ENCODE results near the gene RRP8.

RRP8 gene

DNA sequence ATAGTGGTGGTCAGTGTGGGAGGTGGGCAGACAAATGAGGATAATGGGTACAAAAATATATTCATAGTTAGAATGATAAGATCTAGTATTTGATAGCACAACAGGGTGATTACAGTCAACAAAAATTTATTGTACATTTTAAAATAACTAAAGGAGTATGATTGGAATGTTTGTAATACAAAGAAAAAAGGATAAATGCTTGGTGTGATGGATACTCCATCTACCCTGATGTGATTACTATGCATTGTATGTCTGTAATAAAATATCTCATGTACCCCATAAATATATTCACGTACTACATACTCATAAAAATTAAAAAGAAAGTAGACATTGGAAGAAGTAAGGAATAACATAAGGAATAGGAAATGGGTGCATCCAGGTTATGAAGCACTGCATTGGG is 15.4 kb downstream of the RRP8 start:
- ATAC-seq, result peak; percentile 66
- TF ChIP-seq, protein P1, sequence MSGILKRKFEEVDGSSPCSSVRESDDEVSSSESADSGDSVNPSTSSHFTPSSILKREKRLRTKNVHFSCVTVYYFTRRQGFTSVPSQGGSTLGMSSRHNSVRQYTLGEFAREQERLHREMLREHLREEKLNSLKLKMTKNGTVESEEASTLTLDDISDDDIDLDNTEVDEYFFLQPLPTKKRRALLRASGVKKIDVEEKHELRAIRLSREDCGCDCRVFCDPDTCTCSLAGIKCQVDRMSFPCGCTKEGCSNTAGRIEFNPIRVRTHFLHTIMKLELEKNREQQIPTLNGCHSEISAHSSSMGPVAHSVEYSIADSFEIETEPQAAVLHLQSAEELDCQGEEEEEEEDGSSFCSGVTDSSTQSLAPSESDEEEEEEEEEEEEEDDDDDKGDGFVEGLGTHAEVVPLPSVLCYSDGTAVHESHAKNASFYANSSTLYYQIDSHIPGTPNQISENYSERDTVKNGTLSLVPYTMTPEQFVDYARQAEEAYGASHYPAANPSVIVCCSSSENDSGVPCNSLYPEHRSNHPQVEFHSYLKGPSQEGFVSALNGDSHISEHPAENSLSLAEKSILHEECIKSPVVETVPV (CRISPR knock-in tag; IDR thresholded peaks at IDR 0.05), result no peak
- TF ChIP-seq ISL1 (CRISPR knock-in tag; IDR thresholded peaks at IDR 0.05) (peak; percentile 79), TCF4 (CRISPR knock-in tag; IDR thresholded peaks at IDR 0.05; ENCODE audit: borderline replicate concordance) (no peak), CSDC2 (CRISPR knock-in tag; IDR thresholded peaks at IDR 0.05) (no peak), ZNF565 (CRISPR knock-in tag; conservative IDR thresholded peaks at IDR 0.05; ENCODE audit: low read depth) (no peak)

DNA sequence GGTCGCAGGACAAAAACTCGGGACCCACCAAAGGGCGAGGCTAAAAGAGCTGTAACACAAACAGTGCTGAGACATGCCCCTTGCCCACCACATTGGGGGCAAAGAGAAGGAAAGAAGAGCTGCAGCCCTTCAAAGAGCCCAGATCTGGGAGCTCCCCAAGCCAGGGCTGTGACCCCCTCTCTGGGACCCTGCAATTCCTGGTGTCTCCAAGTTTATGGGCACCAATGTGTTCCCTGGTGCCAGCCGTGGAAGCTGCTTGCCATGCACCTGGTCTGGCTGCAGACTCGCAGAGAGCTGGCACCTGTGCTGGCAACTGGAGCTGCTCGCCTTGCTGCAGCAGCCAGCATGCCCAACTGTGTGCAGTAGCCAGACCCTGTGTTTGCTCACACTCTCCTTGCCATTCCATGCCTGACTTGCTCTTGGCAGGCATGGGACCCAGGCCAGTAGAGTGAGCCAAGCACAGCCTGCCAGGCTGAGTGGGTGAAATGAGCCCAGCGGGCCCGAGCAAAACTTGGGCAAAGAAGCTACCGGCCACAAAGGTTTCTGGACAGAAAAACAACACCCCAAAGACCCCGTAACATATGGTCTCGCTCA is 16.0 kb downstream of the RRP8 start:
- TF ChIP-seq, protein P1 (CRISPR knock-in tag; IDR thresholded peaks at IDR 0.05), result no peak
- TF ChIP-seq TSHZ2 (CRISPR knock-in tag; IDR thresholded peaks at IDR 0.05), result no peak
- TF ChIP-seq ZFP3 (CRISPR knock-in tag; IDR thresholded peaks at IDR 0.05), result no peak
- TF ChIP-seq ARNTL (CRISPR knock-in tag; IDR thresholded peaks at IDR 0.05; ENCODE audit: borderline replicate concordance, low read depth), result no peak
- TF ChIP-seq, protein P2, sequence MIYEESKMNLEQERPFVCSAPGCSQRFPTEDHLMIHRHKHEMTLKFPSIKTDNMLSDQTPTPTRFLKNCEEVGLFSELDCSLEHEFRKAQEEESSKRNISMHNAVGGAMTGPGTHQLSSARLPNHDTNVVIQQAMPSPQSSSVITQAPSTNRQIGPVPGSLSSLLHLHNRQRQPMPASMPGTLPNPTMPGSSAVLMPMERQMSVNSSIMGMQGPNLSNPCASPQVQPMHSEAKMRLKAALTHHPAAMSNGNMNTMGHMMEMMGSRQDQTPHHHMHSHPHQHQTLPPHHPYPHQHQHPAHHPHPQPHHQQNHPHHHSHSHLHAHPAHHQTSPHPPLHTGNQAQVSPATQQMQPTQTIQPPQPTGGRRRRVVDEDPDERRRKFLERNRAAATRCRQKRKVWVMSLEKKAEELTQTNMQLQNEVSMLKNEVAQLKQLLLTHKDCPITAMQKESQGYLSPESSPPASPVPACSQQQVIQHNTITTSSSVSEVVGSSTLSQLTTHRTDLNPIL (CRISPR knock-in tag; IDR thresholded peaks at IDR 0.05; ENCODE audit: low read depth), result no peak
- TF ChIP-seq ISL1 (CRISPR knock-in tag; IDR thresholded peaks at IDR 0.05), result no peak
- TF ChIP-seq ESRRG (CRISPR knock-in tag; IDR thresholded peaks at IDR 0.05), result no peak
- no peak for TF ChIP-seq PPARA (CRISPR knock-in tag; IDR thresholded peaks at IDR 0.05; ENCODE audit: borderline replicate concordance)
- no peak for TF ChIP-seq CSDC2 (CRISPR knock-in tag; IDR thresholded peaks at IDR 0.05)
- TF ChIP-seq ZFP30 (CRISPR knock-in tag; IDR thresholded peaks at IDR 0.05), result no peak
- TF ChIP-seq ZNF8 (CRISPR knock-in tag; IDR thresholded peaks at IDR 0.05), result no peak
- TF ChIP-seq TCF4 (CRISPR knock-in tag; IDR thresholded peaks at IDR 0.05; ENCODE audit: borderline replicate concordance), result no peak
- no peak for TF ChIP-seq GLIS3 (CRISPR knock-in tag; IDR thresholded peaks at IDR 0.05)
- ATAC-seq, result peak; percentile 80

DNA sequence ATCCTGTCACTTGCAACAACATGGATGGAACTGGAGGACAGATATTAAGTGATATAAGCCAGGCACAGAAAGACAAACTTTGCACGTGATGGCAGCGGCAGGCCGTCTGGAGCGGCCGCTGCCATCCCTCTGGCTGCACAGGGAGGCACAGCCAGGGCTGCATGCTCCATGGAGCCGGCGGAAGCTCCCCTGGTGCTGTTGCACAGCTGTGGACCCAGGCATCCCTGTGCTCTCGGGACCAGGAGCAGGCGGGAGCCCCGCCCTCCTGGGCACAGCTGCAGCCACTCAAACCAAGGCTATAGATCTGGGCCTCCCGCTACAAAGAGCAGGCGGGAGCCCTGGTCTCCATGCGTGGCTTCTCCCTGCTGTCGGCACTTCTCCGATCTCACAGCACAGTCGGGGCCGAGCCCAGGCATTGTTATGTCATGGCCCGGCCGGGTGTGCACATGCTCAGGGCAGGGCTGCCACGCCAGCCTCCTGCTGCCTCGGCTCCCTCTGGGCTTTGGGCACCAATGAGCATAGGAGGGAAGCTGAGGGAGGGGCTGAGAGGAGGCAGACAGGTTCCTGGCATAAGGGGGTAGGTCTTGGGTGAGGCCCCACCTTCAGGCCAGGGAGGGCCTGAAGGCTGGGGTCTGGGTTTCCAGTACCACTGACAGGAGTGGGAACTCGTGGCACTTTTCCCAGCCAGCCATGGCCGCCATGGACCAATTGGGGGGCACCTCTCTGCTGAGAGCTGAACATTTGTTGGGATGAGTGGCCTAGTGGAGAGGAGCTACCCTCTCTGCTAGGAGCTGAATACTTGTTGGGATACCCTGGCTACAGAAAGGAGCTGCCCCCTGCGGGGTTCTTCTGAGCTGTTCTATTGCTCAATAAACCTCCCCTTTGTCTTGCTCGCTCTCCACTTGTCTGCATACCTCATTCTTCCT is 16.7 kb downstream of the RRP8 start:
- peak; percentile 47; the same call in 2 of the 3 replicates for ATAC-seq
- TF ChIP-seq ZNF70 (CRISPR knock-in tag; IDR thresholded peaks at IDR 0.05), result peak; percentile 89
- no peak for TF ChIP-seq ARNTL (CRISPR knock-in tag; IDR thresholded peaks at IDR 0.05; ENCODE audit: borderline replicate concordance, low read depth)
- TF ChIP-seq PPARA (CRISPR knock-in tag; IDR thresholded peaks at IDR 0.05; ENCODE audit: borderline replicate concordance), result no peak
- TF ChIP-seq, protein P1 (CRISPR knock-in tag; IDR thresholded peaks at IDR 0.05), result no peak
- TF ChIP-seq ZNF8 (CRISPR knock-in tag; IDR thresholded peaks at IDR 0.05), result no peak
- TF ChIP-seq RARB (CRISPR knock-in tag; IDR thresholded peaks at IDR 0.05), result no peak
- no peak for TF ChIP-seq TOX (CRISPR knock-in tag; IDR thresholded peaks at IDR 0.05; ENCODE audit: borderline replicate concordance)
- peak; percentile 24 for TF ChIP-seq TCF4 (CRISPR knock-in tag; IDR thresholded peaks at IDR 0.05; ENCODE audit: borderline replicate concordance)
- TF ChIP-seq ISL1 (CRISPR knock-in tag; IDR thresholded peaks at IDR 0.05), result no peak
- TF ChIP-seq ZFP3 (CRISPR knock-in tag; IDR thresholded peaks at IDR 0.05), result no peak
- no peak for TF ChIP-seq GLIS3 (CRISPR knock-in tag; IDR thresholded peaks at IDR 0.05)
- TF ChIP-seq ZFP30 (CRISPR knock-in tag; IDR thresholded peaks at IDR 0.05), result no peak
- TF ChIP-seq SNAI2 (CRISPR knock-in tag; IDR thresholded peaks at IDR 0.05), result no peak
- TF ChIP-seq TSHZ2 (CRISPR knock-in tag; IDR thresholded peaks at IDR 0.05), result peak; percentile 32; the same call in 1 of the 2 replicates
- TF ChIP-seq, protein P2 (CRISPR knock-in tag; IDR thresholded peaks at IDR 0.05; ENCODE audit: low read depth), result no peak
- no peak for TF ChIP-seq ESRRG (CRISPR knock-in tag; IDR thresholded peaks at IDR 0.05)
